Smooth muscle cell (in vitro differentiated cells): ENCODE data around the gene PNPT1. TPM values are rescaled to one million over a fixed set of nuclear protein-coding genes. Genes with fewer than 3 reads are reported as not detected.

Experiments used
- DNase-seq: peaks from one replicate; lab custom pipeline; 2025; ENCODE audit not compliant: unreplicated experiment; lab: John Stamatoyannopoulos, UW
- H2AFZ ChIP-seq: fragments of 200-600 bp; sonication (generic); 2 replicates; pipeline ENCODE4 v1.6.0; 2016; ENCODE audit warnings: antibody characterized with exemption, low read depth, mild to moderate bottlenecking
- H3F3A ChIP-seq: fragments of 200-600 bp; sonication (generic); 2 replicates; pipeline ENCODE4 v1.6.0; 2017; ENCODE audit warnings: antibody characterized with exemption, low read depth
- H3K27ac ChIP-seq: fragments of 200-600 bp; sonication (generic); 2 replicates; pipeline ENCODE4 v1.5.1; 2016; ENCODE audit warnings: low read depth, mild to moderate bottlenecking
- H3K27me3 ChIP-seq: fragments of 200-600 bp; sonication (generic); 2 replicates; pipeline ENCODE4 v1.6.1; 2016; ENCODE audit warnings: low read depth, mild to moderate bottlenecking
- H3K36me3 ChIP-seq: fragments of 200-600 bp; sonication (generic); 2 replicates; pipeline ENCODE4 v1.5.1; 2016; ENCODE audit warnings: low read depth
- H3K4me1 ChIP-seq: fragments of 200-600 bp; sonication (generic); 2 replicates; pipeline ENCODE4 v1.5.1; 2016; ENCODE audit warnings: low read depth
- H3K4me2 ChIP-seq: fragments of 200-600 bp; sonication (generic); 2 replicates; pipeline ENCODE4 v1.6.0; 2016; ENCODE audit warnings: mild to moderate bottlenecking
- H3K4me3 ChIP-seq: fragments of 200-600 bp; sonication (generic); 2 replicates; pipeline ENCODE4 v1.5.1; 2016; ENCODE audit warnings: mild to moderate bottlenecking
- H3K79me2 ChIP-seq: fragments of 200-600 bp; sonication (generic); 2 replicates; pipeline ENCODE4 v1.6.0; 2016; ENCODE audit warnings: low read depth, mild to moderate bottlenecking
- H3K9ac ChIP-seq: fragments of 200-600 bp; sonication (generic); 2 replicates; pipeline ENCODE4 v1.6.0; 2016; ENCODE audit warnings: low read depth
- H3K9me3 ChIP-seq: fragments of 200-600 bp; sonication (generic); replicated peaks from 2 replicates; pipeline ENCODE4 v1.5.1; 2016; ENCODE audit warnings: low read depth
- H4K20me1 ChIP-seq: fragments of 200-600 bp; sonication (generic); 2 replicates; pipeline ENCODE4 v1.6.0; 2016; ENCODE audit warnings: low read depth
- WGBS: methylation state at CpG from one replicate; pipeline ENCODE4 v1.1.7; 2016; ENCODE audit warnings: low lambda C conversion rate; 5-methylcytosine and 5-hydroxymethylcytosine counted together
- polyA plus RNA-seq: library from polyadenylated mRNA; unstranded; fragments of >200 nt; fragmentation: Nextera tagmentation; extraction: Ambion mirVana; gene quantifications from 2 replicates; pipeline ENCODE4 v1.2.1, GENCODE V29; 2016
- total RNA-seq: library from RNA; depleted of rRNA; stranded (reverse); fragments of >200 nt; gene quantifications from 2 replicates; pipeline ENCODE4 v1.2.3, GENCODE V29; 2014
- TF ChIP-seq, protein P1 (sequence below): fragments of 200-600 bp; sonication (generic); IDR thresholded peaks from 2 replicates; pipeline ENCODE4 v1.5.1; 2017; ENCODE audit warnings: borderline replicate concordance, mild to moderate bottlenecking, antibody characterized with exemption; ENCODE audit not compliant: insufficient read depth, poor library complexity, severe bottlenecking

The PNPT1 gene
- total and polyA plus RNA-seq, 2 experiments from 2014 or later: 7.9 to 16.9 TPM

DNA sequence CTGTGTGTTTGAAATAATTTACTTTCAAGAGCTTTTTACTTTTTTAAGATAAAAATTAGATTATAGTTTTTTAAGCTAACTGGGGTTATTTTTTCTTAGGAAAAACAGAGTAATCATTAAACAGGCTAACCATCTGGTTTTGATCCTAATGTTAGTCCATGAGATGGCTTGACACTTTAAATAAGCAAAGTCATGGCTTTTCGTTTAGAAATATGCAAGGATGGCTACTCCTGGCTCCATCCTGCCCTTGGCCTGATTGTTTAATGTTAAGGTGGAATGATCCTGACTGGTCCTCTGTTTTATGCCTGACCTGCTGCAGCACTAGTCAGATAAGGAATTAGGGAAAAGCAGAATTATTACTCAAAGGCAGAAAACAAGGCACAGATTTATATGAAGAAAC, 39.7 kb upstream of the PNPT1 start:
- Histone ChIP-seq H3F3A (no peaks in the 10 kb centered on the region), H3K79me2 (no peaks in the 10 kb centered on the region), H3K9ac (no peak overlapping the region), H3K4me3 (no peak overlapping the region), H3K27ac (no peak overlapping the region), H3K9me3 (no peaks in the 10 kb centered on the region), H3K27me3 (peaks cover 5% of the 10 kb centered on the region), H3K36me3 (no peaks in the 10 kb centered on the region), H4K20me1 (no peaks in the 10 kb centered on the region), H2AFZ (no peak overlapping the region), H3K4me1 (no peaks in the 10 kb centered on the region), H3K4me2 (no peak overlapping the region)
- TF ChIP-seq, protein P1, sequence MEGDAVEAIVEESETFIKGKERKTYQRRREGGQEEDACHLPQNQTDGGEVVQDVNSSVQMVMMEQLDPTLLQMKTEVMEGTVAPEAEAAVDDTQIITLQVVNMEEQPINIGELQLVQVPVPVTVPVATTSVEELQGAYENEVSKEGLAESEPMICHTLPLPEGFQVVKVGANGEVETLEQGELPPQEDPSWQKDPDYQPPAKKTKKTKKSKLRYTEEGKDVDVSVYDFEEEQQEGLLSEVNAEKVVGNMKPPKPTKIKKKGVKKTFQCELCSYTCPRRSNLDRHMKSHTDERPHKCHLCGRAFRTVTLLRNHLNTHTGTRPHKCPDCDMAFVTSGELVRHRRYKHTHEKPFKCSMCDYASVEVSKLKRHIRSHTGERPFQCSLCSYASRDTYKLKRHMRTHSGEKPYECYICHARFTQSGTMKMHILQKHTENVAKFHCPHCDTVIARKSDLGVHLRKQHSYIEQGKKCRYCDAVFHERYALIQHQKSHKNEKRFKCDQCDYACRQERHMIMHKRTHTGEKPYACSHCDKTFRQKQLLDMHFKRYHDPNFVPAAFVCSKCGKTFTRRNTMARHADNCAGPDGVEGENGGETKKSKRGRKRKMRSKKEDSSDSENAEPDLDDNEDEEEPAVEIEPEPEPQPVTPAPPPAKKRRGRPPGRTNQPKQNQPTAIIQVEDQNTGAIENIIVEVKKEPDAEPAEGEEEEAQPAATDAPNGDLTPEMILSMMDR: no peak
- DNase-seq: no peak
- 39% methylated on average over 1 of the region's 1 CpG for WGBS

- 62% methylated on average over 4 of the region's 4 CpGs for WGBS
- no peaks in the 10 kb centered on the region for H3F3A ChIP-seq
- no peak overlapping the region for H3K9ac ChIP-seq
- TF ChIP-seq, protein P1: no peak
- H3K36me3 ChIP-seq: no peaks in the 10 kb centered on the region
- no peaks in the 10 kb centered on the region for H3K4me1 ChIP-seq
- H3K27me3 ChIP-seq: peaks cover 5% of the 10 kb centered on the region
- H3K79me2 ChIP-seq: no peaks in the 10 kb centered on the region
- H3K27ac ChIP-seq: no peak overlapping the region
- H3K4me2 ChIP-seq: no peak overlapping the region
- no peak overlapping the region for H2AFZ ChIP-seq
- H3K9me3 ChIP-seq: no peaks in the 10 kb centered on the region
- DNase-seq: no peak
- no peaks in the 10 kb centered on the region for H4K20me1 ChIP-seq
- no peak overlapping the region for H3K4me3 ChIP-seq
Measured at GRCh38 chr2:55732854-55733253, 39.2 kb upstream of the PNPT1 start.

DNA sequence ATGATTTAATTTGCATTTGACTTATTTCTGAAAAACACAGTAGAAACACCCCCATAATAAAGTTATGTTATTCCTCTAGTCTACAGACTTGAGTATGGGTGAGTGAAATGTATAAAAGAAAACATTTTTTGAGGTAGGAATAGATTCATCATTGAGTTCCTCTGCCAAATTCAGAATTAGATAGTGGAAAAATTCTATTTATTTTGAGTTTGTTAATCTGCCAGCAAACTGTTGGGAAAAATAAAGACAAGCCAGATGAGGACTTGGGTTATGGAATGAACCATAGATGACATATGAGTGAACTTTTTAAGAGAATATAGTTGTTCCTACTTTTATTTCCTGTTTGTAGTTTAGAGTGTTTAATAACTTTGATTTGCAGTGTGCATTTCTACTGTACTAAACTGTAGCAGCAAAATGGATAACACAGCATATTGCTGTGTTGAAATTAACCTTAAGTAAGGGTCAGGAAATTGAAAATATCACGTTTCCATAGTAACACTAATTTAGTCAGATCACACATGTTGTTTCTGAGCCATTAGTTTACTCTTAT, 35.6 kb upstream of the PNPT1 start:
- no peaks in the 10 kb centered on the region for H4K20me1 ChIP-seq
- no peak overlapping the region for H3K4me2 ChIP-seq
- H3K36me3 ChIP-seq: no peaks in the 10 kb centered on the region
- H3K27me3 ChIP-seq: peaks cover 5% of the 10 kb centered on the region
- no peak overlapping the region for H3K27ac ChIP-seq
- WGBS: 69% methylated on average over 1 of the region's 1 CpG
- no peaks in the 10 kb centered on the region for H3K4me1 ChIP-seq
- no peaks in the 10 kb centered on the region for H3F3A ChIP-seq
- H3K9ac ChIP-seq: no peak overlapping the region
- no peak overlapping the region for H2AFZ ChIP-seq
- DNase-seq: no peak
- no peaks in the 10 kb centered on the region for H3K79me2 ChIP-seq
- no peaks in the 10 kb centered on the region for H3K9me3 ChIP-seq
- TF ChIP-seq, protein P1: no peak
- H3K4me3 ChIP-seq: no peak overlapping the region

DNA sequence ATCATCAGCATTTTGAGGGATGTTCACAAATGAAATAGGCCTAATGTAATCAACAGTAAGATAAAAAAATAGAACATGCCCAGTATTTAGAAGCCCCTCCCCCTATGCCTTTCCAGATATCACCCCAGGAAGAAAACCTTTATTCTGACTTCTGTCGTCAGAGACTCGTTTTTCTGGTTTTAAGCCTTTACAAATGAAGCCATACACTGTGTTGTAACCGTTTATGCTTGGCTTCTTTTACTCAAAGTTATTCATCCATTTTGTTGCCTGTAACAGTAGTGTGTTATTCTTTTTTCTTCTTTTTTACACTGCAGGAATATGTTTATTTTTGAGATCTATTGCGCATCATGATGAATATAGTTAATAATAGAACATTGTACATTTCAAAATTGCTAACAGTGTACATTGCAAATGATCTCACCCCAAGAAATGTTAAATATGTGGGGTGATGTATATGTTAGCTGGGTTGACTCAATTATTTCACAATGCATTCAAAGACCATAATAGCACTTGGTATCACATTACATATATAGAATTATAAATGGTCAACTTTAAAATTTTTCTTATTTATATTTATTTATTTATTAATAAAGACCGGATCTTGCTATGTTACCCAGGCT, 28.1 kb upstream of the PNPT1 start:
- Histone ChIP-seq H3K4me3 (no peak overlapping the region), H3K4me1 (no peaks in the 10 kb centered on the region), H3K36me3 (no peaks in the 10 kb centered on the region), H3K9ac (no peak overlapping the region), H3K79me2 (no peaks in the 10 kb centered on the region), H3K4me2 (no peak overlapping the region), H3K27me3 (no peaks in the 10 kb centered on the region), H4K20me1 (no peaks in the 10 kb centered on the region), H2AFZ (no peak overlapping the region), H3F3A (no peaks in the 10 kb centered on the region), H3K27ac (no peak overlapping the region), H3K9me3 (no peaks in the 10 kb centered on the region)
- no peak for DNase-seq
- TF ChIP-seq, protein P1: no peak
- WGBS: 62% methylated on average over 5 of the region's 5 CpGs
